GM12892 (cell line): ENCODE results near the gene TNS1.

ENCODE experiments used
- DNase-seq: peaks from one replicate; pipeline ENCODE4 v3.0.0; 2011; ENCODE audit not compliant: insufficient read length
- FAIRE-seq: peaks from 2 replicates; lab custom pipeline; 2011; peaks lifted over from hg19 to GRCh38; lab: Jason Lieb, UNC
- POLR2A ChIP-seq: IDR thresholded peaks from 2 replicates; pipeline ENCODE4 v1.6.1; 2011; ENCODE audit warnings: low read depth, low read length, control low read depth
- POLR2AphosphoS5 ChIP-seq: IDR thresholded peaks from 2 replicates; pipeline ENCODE4 v1.6.1; 2011; ENCODE audit warnings: low read depth, low read length, control low read depth
- TAF1 ChIP-seq: IDR thresholded peaks from 2 replicates; pipeline ENCODE4 v1.6.1; 2011; ENCODE audit warnings: low read depth, mild to moderate bottlenecking, control low read depth, low read length, borderline replicate concordance

Gene TNS1

GRCh38 chr2:217992061-217992460 lies 10.7 kb downstream of the TNS1 start:
- DNase-seq (no peak), FAIRE-seq (no peak)
- TF ChIP-seq TAF1, result no peak
- no peak for TF ChIP-seq POLR2A
- TF ChIP-seq POLR2AphosphoS5, result no peak

GRCh38 chr2:217990791-217991465 lies 11.9 kb downstream of the TNS1 start:
- no peak for FAIRE-seq
- DNase-seq, result no peak
- TF ChIP-seq POLR2A (no peak), TAF1 (no peak), POLR2AphosphoS5 (no peak)

GRCh38 chr2:217990389-217990788 lies 12.4 kb downstream of the TNS1 start:
- no peak for TF ChIP-seq TAF1
- no peak for TF ChIP-seq POLR2A
- TF ChIP-seq POLR2AphosphoS5, result no peak
- FAIRE-seq (no peak), DNase-seq (no peak)

DNA sequence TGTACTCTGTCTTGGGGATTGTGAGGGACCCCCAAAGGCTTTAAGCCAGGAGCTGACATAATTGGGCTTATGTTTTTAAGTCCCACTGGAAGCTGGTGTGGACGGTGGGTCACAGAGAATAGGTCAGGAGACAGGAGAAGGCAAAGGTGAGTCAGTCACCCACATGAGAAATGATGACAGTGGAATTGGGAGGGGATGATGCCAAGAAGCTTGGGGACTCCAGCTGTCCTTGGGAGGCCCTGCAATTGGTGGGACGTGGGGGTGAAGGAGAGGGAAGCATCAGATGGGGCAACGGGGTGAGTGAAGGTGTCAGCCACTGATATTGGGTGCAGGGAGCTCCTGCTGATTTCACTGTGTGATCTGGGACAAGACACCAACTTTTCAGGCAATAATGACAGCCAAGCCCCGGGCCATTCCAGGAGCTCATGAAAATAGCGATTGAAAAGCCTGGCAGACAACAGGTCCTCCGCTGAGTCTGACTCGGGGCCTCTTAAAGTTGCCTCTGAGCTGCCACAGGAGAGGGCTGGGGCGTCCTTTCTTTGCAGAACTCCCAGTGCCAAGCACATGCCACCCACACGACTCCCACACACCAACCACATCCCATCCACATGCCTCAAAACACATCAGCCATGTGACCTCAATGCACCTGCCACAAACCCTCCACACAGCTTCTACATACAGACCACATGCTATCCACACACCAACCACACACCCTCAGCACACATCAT lies 13.4 kb downstream of the TNS1 start:
- DNase-seq, result no peak
- TF ChIP-seq POLR2AphosphoS5, result no peak
- TF ChIP-seq TAF1, result no peak
- no peak for TF ChIP-seq POLR2A
- FAIRE-seq, result no peak

GRCh38 chr2:217988840-217989204 lies 14.0 kb downstream of the TNS1 start:
- FAIRE-seq, result no peak
- TF ChIP-seq POLR2AphosphoS5 (no peak), TAF1 (no peak), POLR2A (no peak)
- DNase-seq, result no peak

DNA sequence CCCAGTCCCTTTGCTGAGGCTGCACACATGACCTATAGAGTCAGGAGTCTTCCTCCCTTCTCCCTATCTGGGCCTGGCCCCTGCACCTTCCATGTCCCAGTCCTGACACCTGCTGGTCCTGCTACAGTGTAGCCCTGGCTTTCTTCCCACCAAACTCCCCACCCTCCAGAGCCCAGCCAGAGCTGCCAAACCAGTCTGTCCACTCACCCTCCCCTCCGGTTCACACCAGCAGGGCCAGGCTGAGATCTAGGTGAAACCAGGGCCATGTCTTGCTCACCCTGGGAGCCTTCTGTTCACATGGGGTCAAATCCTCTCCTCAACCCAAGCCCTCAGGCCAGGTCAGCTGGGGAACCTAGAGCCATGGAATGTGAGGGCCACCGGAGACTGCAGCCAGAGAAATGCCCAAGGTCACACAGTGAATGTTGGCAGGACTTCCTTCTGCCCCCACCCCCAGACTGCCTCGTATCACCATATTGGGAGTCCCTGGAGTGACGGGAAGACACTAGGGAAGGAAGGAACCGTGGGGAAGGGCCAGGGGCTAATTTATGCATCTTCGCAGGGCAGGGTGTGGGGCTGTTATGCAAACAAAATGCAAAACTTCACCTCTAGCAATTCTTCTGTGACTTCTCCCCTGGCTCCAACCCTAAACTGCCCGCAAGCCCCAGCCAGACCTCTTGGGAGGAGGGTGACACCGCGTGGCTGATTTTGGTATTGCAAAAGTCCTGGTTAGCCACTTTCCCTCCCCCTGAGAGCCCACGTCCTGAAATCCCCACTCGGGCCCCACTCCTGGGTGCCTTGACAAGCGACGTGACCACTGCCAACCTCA lies 14.6 kb downstream of the TNS1 start:
- FAIRE-seq (peak; percentile 88), DNase-seq (peak; percentile 78)
- TF ChIP-seq POLR2A (no peak), POLR2AphosphoS5 (no peak), TAF1 (no peak)

DNA sequence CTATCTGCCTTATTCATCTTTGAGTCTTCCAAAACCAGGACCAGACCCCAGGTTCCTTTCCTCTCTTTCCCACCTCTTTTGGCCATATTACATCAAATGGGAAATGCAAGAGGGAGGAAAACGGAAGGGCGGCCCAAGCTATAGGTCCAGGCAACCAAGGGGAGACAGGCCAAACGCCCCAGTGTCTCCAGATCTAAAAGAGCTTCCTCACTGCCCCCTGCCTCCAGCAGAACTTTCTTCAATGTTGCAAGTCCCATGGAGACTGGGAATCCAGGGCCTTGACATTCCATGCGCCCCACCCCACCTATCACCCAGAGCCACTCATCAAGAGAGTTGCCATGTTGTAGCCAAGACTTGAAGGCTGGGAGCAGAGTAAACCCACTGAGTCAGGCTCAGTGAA lies 15.4 kb downstream of the TNS1 start:
- FAIRE-seq (no peak), DNase-seq (no peak)
- no peak for TF ChIP-seq POLR2AphosphoS5
- TF ChIP-seq POLR2A, result no peak
- TF ChIP-seq TAF1, result no peak

GRCh38 chr2:217986256-217986961 lies 16.4 kb downstream of the TNS1 start:
- no peak for TF ChIP-seq POLR2AphosphoS5
- no peak for TF ChIP-seq POLR2A
- TF ChIP-seq TAF1, result no peak
- no peak for FAIRE-seq

GRCh38 chr2:217983276-217984233 lies 19.2 kb downstream of the TNS1 start:
- TF ChIP-seq TAF1, result no peak
- TF ChIP-seq POLR2AphosphoS5, result no peak
- TF ChIP-seq POLR2A, result no peak
- DNase-seq, result no peak
- no peak for FAIRE-seq

More at GRCh38 chr2:217986256-217986961, 16.4 kb downstream of the TNS1 start:
- DNase-seq, result no peak

GRCh38 chr2:217981971-217982370 lies 20.8 kb downstream of the TNS1 start:
- DNase-seq (no peak), FAIRE-seq (no peak)
- no peak for TF ChIP-seq POLR2AphosphoS5
